Endodermal cell (in vitro differentiated cells): Measurements from ENCODE around the gene MYDGF. TPM values are rescaled to one million over a fixed set of nuclear protein-coding genes. Genes with fewer than 3 reads are reported as not detected.

Experiments used
- DNase-seq: peaks from one replicate; pipeline ENCODE4 v3.0.0-alpha.2; 2017
- H3K27ac ChIP-seq: 2 replicates; pipeline ENCODE4 v1.5.1; 2013; ENCODE audit warnings: mild to moderate bottlenecking, low read depth, low read length, moderate library complexity
- H3K27me3 ChIP-seq: 2 replicates; pipeline ENCODE4 v1.6.1; 2013; ENCODE audit warnings: mild to moderate bottlenecking, low read length, moderate library complexity; ENCODE audit not compliant: insufficient read depth, control insufficient read depth, poor library complexity, severe bottlenecking
- H3K36me3 ChIP-seq: 2 replicates; pipeline ENCODE4 v1.7.0; 2013; ENCODE audit warnings: mild to moderate bottlenecking, low read length, moderate library complexity; ENCODE audit not compliant: control insufficient read depth, insufficient read depth
- H3K4me1 ChIP-seq: one replicate; pipeline ENCODE4 v1.7.0; 2013; ENCODE audit warnings: low read length; ENCODE audit not compliant: control insufficient read depth, insufficient read depth
- H3K4me3 ChIP-seq: 2 replicates; pipeline ENCODE4 v1.5.1; 2013; ENCODE audit warnings: mild to moderate bottlenecking, low read length, moderate library complexity
- H3K9ac ChIP-seq: 2 replicates; pipeline ENCODE4 v1.6.1; 2013; ENCODE audit warnings: mild to moderate bottlenecking, low read length, moderate library complexity; ENCODE audit not compliant: poor library complexity, severe bottlenecking; ENCODE audit errors: extremely low read depth
- H3K9me3 ChIP-seq: 2 replicates; pipeline ENCODE4 v1.6.1; 2013; ENCODE audit warnings: mild to moderate bottlenecking, low read length, moderate library complexity; ENCODE audit not compliant: control insufficient read depth
- H3K27ac Mint-ChIP-seq: 2 replicates; pipeline ENCODE4 v1.8.0; 2020; ENCODE audit warnings: mixed read lengths
- H3K27me3 Mint-ChIP-seq: 2 replicates; pipeline ENCODE4 v1.8.0; 2021; ENCODE audit warnings: mild to moderate bottlenecking, mixed read lengths; ENCODE audit not compliant: insufficient read depth
- H3K36me3 Mint-ChIP-seq: 2 replicates; pipeline ENCODE4 v1.8.0; 2020; ENCODE audit warnings: low read depth, mixed read lengths
- H3K4me1 Mint-ChIP-seq: 2 replicates; pipeline ENCODE4 v1.8.0; 2020; ENCODE audit warnings: mixed read lengths
- H3K4me3 Mint-ChIP-seq: 2 replicates; pipeline ENCODE4 v1.8.0; 2020; ENCODE audit warnings: mild to moderate bottlenecking, moderate library complexity, mixed read lengths
- H3K9me3 Mint-ChIP-seq: 2 replicates; pipeline ENCODE4 v1.8.0; 2020; ENCODE audit warnings: mild to moderate bottlenecking, mixed read lengths
- CTCF ChIP-seq: fragments of 200-600 bp; sonication (generic); conservative IDR thresholded peaks from 2 replicates; pipeline ENCODE4 v1.5.0; 2021; ENCODE audit warnings: antibody characterized with exemption, mild to moderate bottlenecking
- WGBS, 2 experiments: methylation state at CpG; one replicate each; pipeline versions ENCODE4 v1.1.5 to v1.1.7; 2013; ENCODE audit warnings: missing lambda C conversion rate in 2 of 2, mixed read lengths in 1 of 2; ENCODE audit not compliant: insufficient coverage in 1 of 2, insufficient read length in 1 of 2; 5-methylcytosine and 5-hydroxymethylcytosine counted together
- total RNA-seq, 2 donors: library from RNA; stranded (reverse); fragmentation: NEBNext Ultra II Directional in 1 of 2; extraction: Animal tissue kit (Norgen Biotek cat#: 25700) in 1 of 2; gene quantifications; 2 replicates in 1 of 2; 3 replicates in 1 of 2; pipeline ENCODE4 v1.2.1, GENCODE V29; 2021

Gene MYDGF
- total RNA-seq, 2 donors from 2014 or later: 58.7 to 64.0 TPM

- 88 to 92% methylated on average over 3 to 11 of the region's 14 CpGs for WGBS, 2 experiments
- Histone ChIP-seq H3K4me1 (no peaks in the 10 kb centered on the region), H3K9ac (no peak overlapping the region), H3K4me3 (no peak overlapping the region), H3K36me3 (peaks cover 50% of the 10 kb centered on the region), H3K9me3 (no peaks in the 10 kb centered on the region), H3K27me3 (no peaks in the 10 kb centered on the region), H3K27ac (no peak overlapping the region)
- Mint-ChIP-seq H3K4me1 (no peaks in the 10 kb centered on the region), H3K9me3 (no peaks in the 10 kb centered on the region), H3K4me3 (no peak overlapping the region), H3K27me3 (no peaks in the 10 kb centered on the region), H3K27ac (no peak overlapping the region), H3K36me3 (peaks cover 51% of the 10 kb centered on the region)
- TF ChIP-seq CTCF: no peak
- DNase-seq: no peak
These were observed 12.9 kb downstream of the MYDGF start for GRCh38 chr19:4657262-4657661.

GRCh38 chr19:4656102-4656501 lies 14.0 kb downstream of the MYDGF start:
- Histone ChIP-seq H3K36me3 (peaks cover 50% of the 10 kb centered on the region), H3K27me3 (no peaks in the 10 kb centered on the region), H3K4me1 (no peaks in the 10 kb centered on the region), H3K27ac (no peak overlapping the region), H3K9ac (no peak overlapping the region), H3K9me3 (no peaks in the 10 kb centered on the region), H3K4me3 (no peak overlapping the region)
- Mint-ChIP-seq H3K27ac (no peak overlapping the region), H3K9me3 (no peaks in the 10 kb centered on the region), H3K36me3 (peaks cover 47% of the 10 kb centered on the region), H3K4me3 (no peak overlapping the region), H3K4me1 (no peaks in the 10 kb centered on the region), H3K27me3 (no peaks in the 10 kb centered on the region)
- DNase-seq: no peak
- no peak for TF ChIP-seq CTCF
- 95 to 97% methylated on average over 7 to 8 of the region's 8 CpGs for WGBS, 2 experiments

GRCh38 chr19:4654437-4655361 lies 15.4 kb downstream of the MYDGF start:
- no peak for TF ChIP-seq CTCF
- DNase-seq: no peak
- peak overlapping the region; percentile 37 for H3K27ac Mint-ChIP-seq
- whole genome bisulfite sequencing, 2 experiments: 93 to 96% methylated on average over 25 to 27 of the region's 27 CpGs
- Histone ChIP-seq H3K4me3 (no peak overlapping the region), H3K4me1 (no peaks in the 10 kb centered on the region), H3K9ac (no peak overlapping the region), H3K27me3 (no peaks in the 10 kb centered on the region), H3K27ac (no peak overlapping the region), H3K36me3 (peaks cover 37% of the 10 kb centered on the region), H3K9me3 (no peaks in the 10 kb centered on the region)
- H3K9me3 Mint-ChIP-seq: no peaks in the 10 kb centered on the region
- H3K4me1 Mint-ChIP-seq: no peaks in the 10 kb centered on the region
- no peak overlapping the region for H3K4me3 Mint-ChIP-seq
- H3K36me3 Mint-ChIP-seq: peaks cover 36% of the 10 kb centered on the region
- H3K27me3 Mint-ChIP-seq: no peaks in the 10 kb centered on the region
